HG03342 (cell line): ENCODE data around the gene CTXND1.

ENCODE experiments used
- ATAC-seq: cut with Tn5 transposase; IDR thresholded peaks from one replicate; pipeline ENCODE4 v1.9.1; 2021; ENCODE audit warnings: mild to moderate bottlenecking, moderate library complexity; ENCODE audit not compliant: unreplicated experiment

The CTXND1 gene

GRCh38 chr15:80259942-80260510 lies 8.0 kb upstream of the CTXND1 start:
- ATAC-seq = no peak

- no peak for ATAC-seq
Observed at GRCh38 chr15:80251428-80252120, 439 bp downstream of the CTXND1 start.

GRCh38 chr15:80250614-80251427 lies 1.2 kb downstream of the CTXND1 start:
- ATAC-seq = no peak

GRCh38 chr15:80249973-80250372 lies 2.0 kb downstream of the CTXND1 start:
- ATAC-seq = no peak

- ATAC-seq = no peak
Observed at GRCh38 chr15:80247320-80247719, 4.7 kb downstream of the CTXND1 start.

- ATAC-seq = no peak
Observed at GRCh38 chr15:80246425-80246894, 5.6 kb downstream of the CTXND1 start.

GRCh38 chr15:80242802-80243201 lies 9.2 kb downstream of the CTXND1 start:
- no peak for ATAC-seq

GRCh38 chr15:80242132-80242769 lies 9.8 kb downstream of the CTXND1 start:
- peak; percentile 42 for ATAC-seq

- ATAC-seq = no peak
Observed at GRCh38 chr15:80241508-80241907, 10.5 kb downstream of the CTXND1 start.

- no peak for ATAC-seq
Observed at GRCh38 chr15:80240276-80240675, 11.7 kb downstream of the CTXND1 start.

- no peak for ATAC-seq
Observed at GRCh38 chr15:80234883-80235282, 17.1 kb downstream of the CTXND1 start.

GRCh38 chr15:80233581-80233980 lies 18.4 kb downstream of the CTXND1 start:
- no peak for ATAC-seq

GRCh38 chr15:80231371-80231770 lies 20.6 kb downstream of the CTXND1 start:
- no peak for ATAC-seq

- no peak for ATAC-seq
Observed at GRCh38 chr15:80228959-80229610, 22.9 kb downstream of the CTXND1 start.

- ATAC-seq = no peak
Observed at GRCh38 chr15:80219955-80220354, 32.1 kb downstream of the CTXND1 start.

GRCh38 chr15:80217327-80217900 lies 34.6 kb downstream of the CTXND1 start:
- ATAC-seq = no peak

- ATAC-seq = no peak
Observed at GRCh38 chr15:80216911-80217310, 35.1 kb downstream of the CTXND1 start.

GRCh38 chr15:80216141-80216540 lies 35.9 kb downstream of the CTXND1 start:
- ATAC-seq = no peak

GRCh38 chr15:80214910-80215309 lies 37.1 kb downstream of the CTXND1 start:
- ATAC-seq = no peak

- no peak for ATAC-seq
Observed at GRCh38 chr15:80211976-80212375, 40.0 kb downstream of the CTXND1 start.
